GM15510 (cell line): ENCODE measurements around the gene ACTRT3.

Experiments
- POLR2A ChIP-seq: IDR thresholded peaks from 3 replicates; pipeline ENCODE4 v1.6.1; 2011; ENCODE audit warnings: borderline replicate concordance; ENCODE audit not compliant: insufficient read length; ENCODE audit errors: extremely low read depth

Gene ACTRT3

DNA sequence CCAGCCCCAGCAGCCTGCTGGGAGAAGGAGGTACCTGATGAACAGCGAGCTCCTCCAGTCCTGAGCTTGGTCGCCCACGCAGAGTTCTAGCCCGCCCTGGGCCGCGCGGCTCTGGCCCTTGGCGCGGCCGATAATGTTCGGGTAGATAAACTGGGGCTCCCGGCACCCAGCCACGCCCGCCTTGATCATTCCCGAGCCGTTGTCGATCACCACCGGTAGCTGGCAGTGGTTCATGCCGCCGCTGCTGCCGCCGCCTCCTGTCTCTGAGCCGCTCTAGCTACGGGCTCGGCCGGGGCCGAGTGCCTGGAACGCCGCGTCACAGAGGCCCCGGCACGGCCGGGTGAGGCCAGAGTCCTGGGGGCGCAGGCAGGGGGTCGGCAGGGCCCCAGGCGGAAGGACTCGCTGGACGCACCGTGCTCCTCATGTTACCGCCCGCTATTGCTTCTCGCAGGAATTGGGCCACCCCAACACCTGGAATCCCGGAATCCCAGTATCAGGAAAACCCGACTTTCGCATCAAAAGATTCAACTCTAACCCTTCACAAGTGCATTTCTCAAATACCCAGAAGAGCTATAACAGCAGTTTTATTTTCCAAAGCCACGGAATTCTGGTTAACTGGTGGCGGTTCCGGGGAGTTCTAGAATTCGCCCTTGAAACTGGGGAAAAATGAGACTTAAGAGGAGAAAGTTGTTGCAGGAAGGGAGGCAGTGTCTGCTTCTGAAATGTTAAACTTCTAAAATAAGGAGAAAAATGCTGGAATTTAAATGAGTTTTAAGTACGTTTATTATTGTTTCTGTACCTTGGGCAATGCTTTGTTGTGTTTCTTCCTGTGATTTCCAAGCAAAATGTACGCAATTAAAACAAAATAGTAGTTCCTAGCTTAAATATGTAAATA, at the start of gene ACTRT3:
Gene ACTRT3 (minus strand): TSS at position 275 of the 895 bp plus-strand sequence. CDS start 41 bp downstream, at position 234.
- peak; percentile 60 for TF ChIP-seq POLR2A

DNA sequence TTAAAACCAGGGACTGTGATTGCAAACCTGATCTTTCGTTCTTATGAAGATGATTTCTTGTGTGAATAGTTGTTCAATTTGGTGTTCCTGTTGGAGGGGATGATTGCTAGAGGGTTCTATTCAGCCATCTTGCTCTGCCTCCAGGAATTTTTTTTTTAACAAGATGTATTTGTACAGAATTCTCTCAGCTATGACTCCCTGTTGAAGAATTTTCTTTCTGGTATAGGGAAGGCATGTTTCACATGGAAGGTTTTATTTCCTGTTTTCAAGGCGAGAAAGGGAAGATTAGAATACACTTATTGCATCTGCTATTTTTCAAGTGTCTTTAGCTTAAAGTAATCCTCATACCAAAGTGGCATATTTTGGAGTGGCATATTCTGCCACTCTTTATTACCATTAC, 49.0 kb upstream of the ACTRT3 start:
- no peak for TF ChIP-seq POLR2A

DNA sequence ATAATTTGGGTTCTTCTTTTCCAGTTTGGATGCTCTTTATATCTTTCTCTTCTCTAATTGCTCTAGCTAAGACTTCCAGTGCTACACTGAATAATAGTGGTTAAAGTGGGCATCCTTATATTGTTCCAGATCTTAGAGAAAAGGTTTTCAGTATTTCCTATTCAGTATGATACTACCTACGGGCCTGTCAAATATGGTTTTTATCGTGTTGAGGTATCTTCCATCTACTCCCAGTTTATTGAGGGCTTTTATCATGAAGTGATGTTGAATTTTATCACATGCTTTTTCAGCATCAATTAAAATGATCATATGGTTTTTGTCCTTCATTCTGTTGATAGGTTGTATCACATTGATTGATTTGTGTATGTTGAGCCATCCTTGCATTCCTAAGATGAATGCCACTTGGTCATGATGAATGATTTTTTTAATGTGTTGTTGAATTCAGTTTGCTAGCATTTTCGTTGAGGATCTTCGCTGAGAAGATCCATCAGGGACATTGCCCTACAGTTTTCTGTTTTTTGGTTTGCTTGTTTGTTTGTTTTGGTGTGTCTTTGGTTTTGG, 46.3 kb upstream of the ACTRT3 start:
- no peak for TF ChIP-seq POLR2A

DNA sequence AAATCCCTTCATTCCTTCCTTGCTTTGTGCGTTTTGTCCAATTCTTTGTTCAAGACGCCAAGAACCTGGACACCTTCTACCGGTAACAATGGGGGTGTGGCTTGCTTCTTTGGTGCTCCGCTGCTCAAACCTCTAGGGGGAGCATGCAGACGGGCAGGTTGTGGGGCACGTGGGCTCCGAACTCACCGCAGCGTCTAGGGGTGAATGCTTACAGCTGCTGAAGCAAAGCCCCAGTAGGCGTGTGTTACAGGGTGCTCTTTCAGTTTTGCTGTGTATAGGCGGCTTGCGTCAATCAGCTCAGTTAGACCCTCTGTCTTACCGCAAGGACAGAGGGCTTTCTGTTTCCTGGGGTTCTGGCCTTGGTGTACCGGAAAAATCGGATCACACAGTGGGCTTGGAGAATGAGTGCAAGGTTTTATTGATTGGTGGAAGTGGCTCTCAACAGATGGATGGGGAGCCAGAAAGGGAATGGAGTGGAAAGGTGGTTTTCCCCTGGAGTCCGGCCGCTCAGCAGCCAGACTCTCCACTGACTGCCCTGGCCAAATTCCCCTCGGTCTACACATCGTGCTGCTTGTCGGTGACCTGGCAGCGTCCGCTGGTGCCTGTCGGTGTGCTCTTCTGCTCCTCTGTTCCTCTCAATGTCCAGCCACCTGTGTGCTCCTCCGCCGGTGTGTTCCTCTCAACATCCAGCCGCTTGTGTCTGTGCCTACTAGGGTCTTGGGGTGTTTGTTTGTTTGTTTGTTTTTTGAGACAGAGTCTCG, 44.6 kb upstream of the ACTRT3 start:
- peak; percentile 16 for TF ChIP-seq POLR2A

DNA sequence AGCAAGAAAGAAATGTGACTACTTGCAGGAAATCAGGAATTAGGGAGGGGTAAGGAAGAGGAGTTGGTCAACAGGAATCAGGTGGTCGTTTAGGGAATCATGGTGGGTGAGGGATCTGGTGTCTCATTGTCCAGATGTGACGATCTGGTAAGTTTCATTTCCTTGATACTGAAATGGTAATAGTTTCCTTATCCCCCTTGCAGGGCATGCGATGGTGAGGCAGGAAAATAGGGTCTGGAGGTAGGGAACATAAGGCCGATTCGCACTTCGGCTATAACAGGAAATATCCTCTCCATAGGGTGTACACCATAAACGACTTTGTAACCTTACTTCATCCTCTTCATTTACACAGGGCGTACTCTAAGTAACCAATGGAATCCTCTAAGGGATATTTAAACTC, 43.9 kb upstream of the ACTRT3 start:
- no peak for TF ChIP-seq POLR2A

DNA sequence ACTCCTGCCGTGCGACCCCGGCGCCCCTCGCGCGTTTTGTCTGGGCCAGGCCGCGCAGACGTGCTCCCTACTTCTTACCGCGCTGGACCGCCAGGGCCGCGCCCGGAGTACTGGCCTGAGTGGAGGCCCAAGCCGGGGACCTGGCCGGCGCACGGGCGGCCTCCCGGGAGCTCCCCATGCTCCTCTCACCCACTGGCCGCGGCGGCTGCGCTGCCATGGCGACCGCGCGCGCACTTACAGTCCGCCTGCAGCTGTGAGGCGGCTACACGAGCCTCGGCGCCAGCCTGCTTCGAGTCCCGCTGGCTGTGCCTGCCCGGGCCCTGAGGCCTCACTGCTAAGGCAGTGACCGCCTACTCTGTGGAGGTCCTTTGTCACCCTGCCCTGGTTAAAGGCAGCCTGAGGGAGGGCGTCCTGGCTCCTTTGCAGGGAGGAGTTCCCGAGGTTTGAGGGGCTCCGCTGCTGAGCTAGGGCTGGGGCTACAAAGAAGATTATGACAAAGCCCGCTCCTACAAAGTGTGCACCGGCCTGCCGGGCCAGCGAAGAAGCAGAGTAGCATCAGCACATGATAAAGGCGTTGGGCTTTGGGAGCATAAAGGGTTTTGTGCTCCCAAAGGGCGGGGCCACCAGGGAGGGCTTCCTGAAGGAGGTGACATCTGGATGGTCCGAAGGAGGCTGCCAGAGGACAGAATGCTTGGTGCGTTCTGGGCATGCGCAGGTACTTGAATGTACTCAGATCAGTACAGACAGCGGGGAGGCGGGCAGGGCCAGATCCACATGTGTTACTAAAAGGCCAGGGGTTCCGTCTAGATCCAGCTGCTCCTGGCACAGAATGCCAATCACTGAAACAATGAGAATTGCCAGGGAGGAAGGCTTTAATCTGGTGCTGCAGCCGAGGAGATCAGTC, 43.2 kb upstream of the ACTRT3 start, which contains the start of the genes LRRC34 and LRRIQ4:
Gene LRRC34 (minus strand): TSS at position 573 of the 904 bp plus-strand sequence. CDS start 356 bp downstream, at position 217.
Gene LRRIQ4 (plus strand): TSS at position 539 of the 904 bp plus-strand sequence. CDS start 9,052 bp downstream, outside the sequence.
- no peak for TF ChIP-seq POLR2A

DNA sequence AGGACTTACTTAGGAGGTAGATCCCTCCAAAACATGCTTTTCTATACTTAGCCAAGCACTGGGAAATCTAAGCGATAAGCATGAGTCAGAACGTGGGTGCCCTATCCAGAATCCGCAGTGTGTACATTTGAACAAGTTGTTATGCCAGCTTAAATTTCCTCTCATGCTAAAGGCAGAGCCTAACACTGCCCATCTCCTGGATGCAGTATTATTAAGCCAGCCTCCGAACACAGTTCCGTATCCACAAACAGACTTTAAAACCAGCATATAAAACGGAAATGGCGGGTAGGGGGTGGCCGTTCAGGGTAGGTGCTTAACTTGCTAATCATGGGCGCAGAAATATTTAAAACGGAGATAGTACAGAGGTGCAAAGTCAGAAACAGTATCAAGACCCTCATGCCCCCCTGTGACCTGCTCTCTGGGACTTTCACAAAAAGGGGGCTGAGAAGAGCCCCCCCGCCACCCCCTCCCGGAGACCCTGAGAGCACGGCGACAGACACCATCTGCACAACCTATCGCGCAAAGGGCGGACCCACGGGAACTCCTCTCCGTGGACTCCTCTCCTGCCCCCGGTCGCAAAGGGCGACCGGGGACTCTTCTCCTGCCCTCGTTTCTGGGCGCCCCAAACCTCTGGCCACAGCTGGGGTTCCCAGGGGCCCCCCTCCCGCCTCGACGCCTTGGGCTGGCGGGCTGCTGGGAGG, 42.4 kb upstream of the ACTRT3 start:
- TF ChIP-seq POLR2A: no peak

DNA sequence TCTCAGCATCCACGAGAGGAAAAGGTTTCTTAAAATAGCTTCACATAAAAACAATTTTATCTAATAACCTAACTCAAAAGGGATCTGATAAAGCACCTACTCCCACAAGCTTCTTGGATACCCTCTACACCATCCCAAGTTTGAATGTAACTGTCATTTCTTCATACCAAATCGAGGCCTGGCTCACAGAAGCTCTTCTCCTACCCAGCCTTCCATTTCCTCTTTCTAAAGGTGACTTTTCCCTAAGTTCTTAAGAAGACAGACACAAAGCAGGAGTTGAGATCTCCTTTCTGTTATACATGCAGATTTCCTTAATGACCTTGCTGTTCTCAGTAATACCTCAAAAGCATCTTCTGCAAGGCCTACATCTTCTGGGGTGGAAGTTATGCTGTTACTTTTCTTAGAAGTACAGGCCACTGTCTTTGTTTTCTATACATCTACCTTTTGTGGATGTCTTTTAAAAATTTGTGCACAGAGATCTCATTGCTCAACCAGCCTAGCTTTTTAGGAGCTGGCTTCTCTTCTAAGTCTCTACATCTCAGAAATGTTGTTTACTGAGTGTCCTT, 40.0 kb upstream of the ACTRT3 start:
- no peak for TF ChIP-seq POLR2A

DNA sequence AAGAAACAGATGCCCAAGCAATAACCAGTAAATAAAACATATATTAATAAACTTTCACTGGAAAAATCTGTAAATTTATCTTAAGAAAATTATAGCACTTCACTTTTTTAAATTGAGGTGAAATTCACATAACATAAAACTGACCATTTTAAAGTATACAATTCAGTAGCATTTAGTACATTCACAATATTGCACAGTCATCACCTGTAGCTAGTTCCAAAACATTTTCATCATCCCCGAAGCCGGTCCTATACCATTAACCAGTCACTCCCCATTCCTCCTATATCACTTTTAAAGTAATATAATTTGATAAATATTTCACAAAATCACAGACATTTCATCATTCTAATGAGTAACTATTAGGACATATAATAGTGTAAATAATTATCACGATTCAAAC, 35.3 kb upstream of the ACTRT3 start:
- TF ChIP-seq POLR2A: no peak

DNA sequence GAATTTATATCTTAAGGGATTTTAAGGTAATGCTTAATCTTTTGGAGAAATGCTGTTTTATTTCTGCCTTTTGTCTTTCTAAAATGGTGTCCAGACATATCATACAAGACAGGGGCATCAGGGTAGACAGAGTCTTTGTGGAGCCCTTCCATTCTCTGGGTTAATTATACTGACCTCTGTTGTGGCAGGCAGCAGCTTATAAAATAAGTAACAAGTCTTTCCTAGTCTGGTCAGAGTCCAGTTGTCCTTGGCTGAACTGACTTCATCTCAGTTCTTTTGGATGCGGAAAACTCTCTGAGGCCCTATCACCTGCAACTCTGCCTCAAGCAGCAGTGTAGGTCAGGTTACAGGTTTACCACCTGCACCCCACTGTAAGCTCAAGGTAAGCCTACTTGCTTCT, 23.0 kb upstream of the ACTRT3 start:
- TF ChIP-seq POLR2A: no peak

DNA sequence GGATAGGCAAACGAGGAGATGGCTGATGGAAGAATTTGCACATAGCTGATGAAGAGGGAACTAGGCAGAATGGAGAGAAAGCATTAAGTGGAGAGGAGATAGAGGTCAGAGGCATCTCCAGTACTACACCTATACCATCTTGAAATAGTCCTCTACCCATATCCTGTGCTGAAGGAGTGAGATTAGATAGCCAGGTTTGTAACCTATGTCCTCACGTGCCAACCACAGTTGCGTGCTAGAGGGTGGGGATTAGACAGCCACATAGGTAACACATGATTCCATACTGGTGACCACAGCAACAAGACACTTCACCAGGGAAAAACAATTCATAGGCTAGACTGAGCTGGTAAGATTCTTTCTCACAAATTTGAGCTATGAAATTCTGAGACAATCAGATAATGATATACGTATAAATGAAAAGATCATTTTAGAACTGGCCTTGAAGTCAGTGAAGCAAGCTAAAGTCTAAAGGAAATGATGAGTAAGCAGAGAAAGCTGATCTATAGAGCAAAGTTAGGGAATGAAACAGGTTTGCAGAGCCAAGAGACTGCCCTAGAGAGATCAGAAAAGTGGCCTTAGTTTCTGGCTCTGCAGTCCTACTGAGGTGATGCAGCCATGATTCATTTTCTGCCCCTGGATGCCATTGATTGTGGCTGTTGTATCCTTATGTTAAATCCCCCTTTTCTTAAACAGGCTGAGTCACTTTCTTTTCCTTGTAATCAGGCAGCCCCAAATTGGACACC, 21.5 kb upstream of the ACTRT3 start:
- TF ChIP-seq POLR2A: no peak

DNA sequence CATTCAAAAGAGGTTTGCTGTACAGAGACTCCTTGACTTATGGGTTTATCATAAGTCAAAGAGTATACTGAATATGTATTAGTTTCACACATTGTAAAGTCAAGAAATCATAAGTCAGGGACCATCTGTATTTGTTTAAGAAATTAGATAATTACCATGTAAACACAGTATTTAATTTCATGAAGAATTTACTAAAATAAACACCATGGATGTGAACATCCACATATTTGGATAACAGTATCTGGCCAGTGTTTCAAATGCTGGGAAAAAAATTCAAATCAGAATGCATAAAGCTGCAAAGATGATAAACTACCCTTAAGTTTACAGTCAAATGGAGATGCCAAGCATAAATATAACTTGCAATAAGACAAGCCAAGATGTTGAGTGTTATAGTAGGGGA, 20.9 kb upstream of the ACTRT3 start:
- no peak for TF ChIP-seq POLR2A
